Parathyroid adenoma (tissue), 2 donors: ENCODE results near the gene LMO2.
"Not testable (repeated sequence)": the region's sequence is repeated elsewhere in the genome, so short reads cannot be mapped to it uniquely, and the experiment has no call there.

Experiments
- H2AFZ ChIP-seq: fragments of 300-600 bp; sonication (generic); one replicate; pipeline ENCODE4 v1.7.0; 2017; ENCODE audit warnings: antibody characterized with exemption, mild to moderate bottlenecking
- H3K27ac ChIP-seq: fragments of 300-600 bp; sonication (generic); one replicate; pipeline ENCODE4 v1.7.0; 2017
- H3K27me3 ChIP-seq: fragments of 300-600 bp; sonication (generic); one replicate; pipeline ENCODE4 v1.7.0; 2017; ENCODE audit warnings: low read length; ENCODE audit not compliant: control insufficient read depth, insufficient read depth
- H3K36me3 ChIP-seq: fragments of 300-600 bp; sonication (generic); one replicate; pipeline ENCODE4 v1.7.0; 2017; ENCODE audit warnings: low read length; ENCODE audit not compliant: control insufficient read depth, insufficient read depth
- H3K4me1 ChIP-seq: fragments of 300-600 bp; sonication (generic); one replicate; pipeline ENCODE4 v1.7.0; 2017; ENCODE audit warnings: control low read depth
- H3K4me2 ChIP-seq: fragments of 300-600 bp; sonication (generic); one replicate; pipeline ENCODE4 v1.7.0; 2017; ENCODE audit warnings: low read length
- H3K4me3 ChIP-seq: fragments of 300-600 bp; sonication (generic); one replicate; pipeline ENCODE4 v1.7.0; 2017; ENCODE audit warnings: low read depth, low read length
- H3K79me2 ChIP-seq: fragments of 300-600 bp; sonication (generic); one replicate; pipeline ENCODE4 v1.7.0; 2017; ENCODE audit warnings: control low read depth
- H3K9ac ChIP-seq: fragments of 300-600 bp; sonication (generic); one replicate; pipeline ENCODE4 v1.7.0; 2017; ENCODE audit warnings: mild to moderate bottlenecking
- H3K9me3 ChIP-seq: fragments of 300-600 bp; sonication (generic); one replicate; pipeline ENCODE4 v1.7.0; 2017; ENCODE audit warnings: low read length; ENCODE audit not compliant: control insufficient read depth
- CTCF ChIP-seq: fragments of 300-600 bp; sonication (generic); IDR thresholded peaks from one replicate; pipeline ENCODE4 v1.7.0; 2017; ENCODE audit warnings: antibody characterized with exemption, mild to moderate bottlenecking
- donor health status: primary hyperparathyroidism.

Gene LMO2

GRCh38 chr11:33828604-33829429, 63.1 kb downstream of the LMO2 start:
- no peak overlapping the region for H3K9ac ChIP-seq

GRCh38 chr11:33827206-33827605, 64.7 kb downstream of the LMO2 start:
- Histone ChIP-seq H3K4me2 (no peak overlapping the region), H3K27ac (no peak overlapping the region), H3K79me2 (no peaks in the 10 kb centered on the region), H3K36me3 (no peaks in the 10 kb centered on the region), H3K4me3 (no peak overlapping the region), H3K9ac (no peak overlapping the region), H3K9me3 (no peaks in the 10 kb centered on the region), H3K27me3 (no peaks in the 10 kb centered on the region), H3K4me1 (no peaks in the 10 kb centered on the region), H2AFZ (no peak overlapping the region)
- no peak for TF ChIP-seq CTCF

More at GRCh38 chr11:33828604-33829429, 63.1 kb downstream of the LMO2 start:
- Histone ChIP-seq H3K9me3 (no peaks in the 10 kb centered on the region), H2AFZ (peak overlapping the region; percentile 77), H3K27me3 (no peaks in the 10 kb centered on the region), H3K27ac (no peak overlapping the region), H3K4me1 (no peaks in the 10 kb centered on the region), H3K4me2 (peak overlapping the region; percentile 37), H3K36me3 (no peaks in the 10 kb centered on the region), H3K4me3 (peak overlapping the region; percentile 17), H3K79me2 (no peaks in the 10 kb centered on the region)
- TF ChIP-seq CTCF, result no peak

GRCh38 chr11:33825854-33826560, 65.9 kb downstream of the LMO2 start:
- Histone ChIP-seq H3K36me3 (no peaks in the 10 kb centered on the region), H3K9me3 (no peaks in the 10 kb centered on the region), H3K9ac (no peak overlapping the region), H2AFZ (no peak overlapping the region), H3K27me3 (no peaks in the 10 kb centered on the region), H3K4me3 (no peak overlapping the region), H3K79me2 (no peaks in the 10 kb centered on the region), H3K4me1 (no peaks in the 10 kb centered on the region), H3K4me2 (no peak overlapping the region), H3K27ac (no peak overlapping the region)
- TF ChIP-seq CTCF, result no peak

GRCh38 chr11:33822981-33823380, 68.9 kb downstream of the LMO2 start:
- not testable (repeated sequence) for H3K27me3 ChIP-seq, H3K79me2 ChIP-seq

GRCh38 chr11:33819278-33820035, 72.4 kb downstream of the LMO2 start:
- H3K9me3 ChIP-seq, result no peaks in the 10 kb centered on the region
- no peak overlapping the region for H3K4me3 ChIP-seq
- H3K27ac ChIP-seq, result no peak overlapping the region
- no peak overlapping the region for H3K4me2 ChIP-seq
- no peaks in the 10 kb centered on the region for H3K27me3 ChIP-seq
- no peak overlapping the region for H2AFZ ChIP-seq
- H3K9ac ChIP-seq, result no peak overlapping the region
- TF ChIP-seq CTCF, result no peak
- H3K79me2 ChIP-seq, result no peaks in the 10 kb centered on the region
- no peaks in the 10 kb centered on the region for H3K36me3 ChIP-seq
- no peaks in the 10 kb centered on the region for H3K4me1 ChIP-seq

More at GRCh38 chr11:33822981-33823380, 68.9 kb downstream of the LMO2 start:
- H3K36me3 ChIP-seq, H3K9me3 ChIP-seq, H3K4me3 ChIP-seq, H3K27ac ChIP-seq, H3K4me1 ChIP-seq, H2AFZ ChIP-seq, H3K9ac ChIP-seq, H3K4me2 ChIP-seq: not testable (repeated sequence)
